Dedifferentiated amniotic fluid mesenchymal stem cell (primary cell): ENCODE measurements around the gene SETD5.
A peak's percentile ranks its signal among the peaks of the same experiment; 100 is the strongest.

Experiments used
- DNase-seq: peaks from one replicate; pipeline ENCODE4 v3.0.0-alpha.2; 2016; ENCODE audit errors: extremely low spot score

The SETD5 gene

GRCh38 chr3:9397332-9397905 is at the start of gene SETD5:
SETD5 (plus strand) TSS chr3:9397615; CDS start chr3:9428939, 31,324 bp downstream.
- DNase-seq: peak; percentile 95

GRCh38 chr3:9347887-9348286 is 49.5 kb upstream of the SETD5 start:
- DNase-seq: peak; percentile 25

GRCh38 chr3:9349321-9350117 is 47.9 kb upstream of the SETD5 start:
- peak; percentile 81 for DNase-seq

- no peak for DNase-seq
Observed at GRCh38 chr3:9351709-9352126, 45.7 kb upstream of the SETD5 start.

GRCh38 chr3:9352917-9353752 is 44.3 kb upstream of the SETD5 start:
- peak; percentile 82 for DNase-seq

- no peak for DNase-seq
Observed at GRCh38 chr3:9361691-9362388, 35.6 kb upstream of the SETD5 start.

- DNase-seq: peak; percentile 81
Observed at GRCh38 chr3:9362731-9363530, 34.5 kb upstream of the SETD5 start, which contains the start of gene THUMPD3. THUMPD3 (plus strand) TSS chr3:9363054; CDS start chr3:9365069, 2,015 bp downstream.

- DNase-seq: no peak
Observed at GRCh38 chr3:9369508-9369907, 27.9 kb upstream of the SETD5 start.

GRCh38 chr3:9373465-9373864 is 23.9 kb upstream of the SETD5 start:
- no peak for DNase-seq

- DNase-seq: no peak
Observed at GRCh38 chr3:9377981-9378380, 19.4 kb upstream of the SETD5 start.

- no peak for DNase-seq
Observed at GRCh38 chr3:9379327-9379726, 18.1 kb upstream of the SETD5 start.

- DNase-seq: no peak
Observed at GRCh38 chr3:9380014-9380413, 17.4 kb upstream of the SETD5 start.

- DNase-seq: no peak
Observed at GRCh38 chr3:9384141-9384828, 13.1 kb upstream of the SETD5 start.

- no peak for DNase-seq
Observed at GRCh38 chr3:9385187-9386077, 12.0 kb upstream of the SETD5 start.

GRCh38 chr3:9386078-9386459 is 11.3 kb upstream of the SETD5 start:
- no peak for DNase-seq

GRCh38 chr3:9386501-9387321 is 10.7 kb upstream of the SETD5 start:
- no peak for DNase-seq

- no peak for DNase-seq
Observed at GRCh38 chr3:9387322-9387655, 10.1 kb upstream of the SETD5 start.

- DNase-seq: no peak
Observed at GRCh38 chr3:9388142-9388541, 9.3 kb upstream of the SETD5 start.
